GM19324 (cell line): ENCODE results near the gene DET1.
"Not testable (repeated sequence)": the region's sequence is repeated elsewhere in the genome, so short reads cannot be mapped to it uniquely, and the experiment has no call there.

Source experiments
- ATAC-seq: cut with Tn5 transposase; IDR thresholded peaks from one replicate; pipeline ENCODE4 v1.9.1; 2021; ENCODE audit warnings: mild to moderate bottlenecking, moderate library complexity; ENCODE audit not compliant: unreplicated experiment, low FRiP score

The DET1 gene

DNA sequence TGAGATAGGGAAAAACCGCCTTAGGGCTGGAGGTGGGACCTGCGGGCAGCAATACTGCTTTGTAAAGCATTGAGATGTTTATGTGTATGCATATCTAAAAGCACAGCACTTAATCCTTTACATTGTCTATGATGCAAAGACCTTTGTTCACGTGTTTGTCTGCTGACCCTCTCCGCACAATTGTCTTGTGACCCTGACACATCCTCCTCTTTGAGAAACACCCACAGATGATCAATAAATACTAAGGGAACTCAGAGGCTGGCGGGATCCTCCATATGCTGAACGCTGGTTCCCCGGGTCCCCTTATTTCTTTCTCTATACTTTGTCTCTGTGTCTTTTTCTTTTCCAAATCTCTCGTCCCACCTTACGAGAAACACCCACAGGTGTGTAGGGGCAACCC lies 5.4 kb downstream of the DET1 start:
- not testable (repeated sequence) for ATAC-seq

DNA sequence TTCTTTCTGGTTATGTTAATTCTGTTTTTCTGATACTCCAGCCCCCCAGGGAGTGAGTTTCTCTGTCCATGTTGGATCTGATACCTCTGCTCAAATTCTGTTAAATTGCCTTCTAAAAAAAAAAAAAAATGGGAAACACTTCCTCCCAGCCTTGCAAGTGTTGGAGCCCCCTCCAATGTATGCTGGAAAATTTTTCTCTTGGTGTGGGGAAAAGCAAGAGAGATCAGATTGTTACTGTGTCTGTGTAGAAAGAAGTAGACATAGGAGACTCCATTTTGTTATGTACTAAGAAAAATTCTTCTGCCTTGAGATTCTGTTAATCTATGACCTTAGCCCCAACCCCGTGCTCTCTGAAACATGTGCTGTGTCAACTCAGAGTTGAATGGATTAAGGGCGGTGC lies 6.1 kb downstream of the DET1 start:
- not testable (repeated sequence) for ATAC-seq

GRCh38 chr15:88539441-88539840 lies 7.0 kb downstream of the DET1 start:
- no peak for ATAC-seq

DNA sequence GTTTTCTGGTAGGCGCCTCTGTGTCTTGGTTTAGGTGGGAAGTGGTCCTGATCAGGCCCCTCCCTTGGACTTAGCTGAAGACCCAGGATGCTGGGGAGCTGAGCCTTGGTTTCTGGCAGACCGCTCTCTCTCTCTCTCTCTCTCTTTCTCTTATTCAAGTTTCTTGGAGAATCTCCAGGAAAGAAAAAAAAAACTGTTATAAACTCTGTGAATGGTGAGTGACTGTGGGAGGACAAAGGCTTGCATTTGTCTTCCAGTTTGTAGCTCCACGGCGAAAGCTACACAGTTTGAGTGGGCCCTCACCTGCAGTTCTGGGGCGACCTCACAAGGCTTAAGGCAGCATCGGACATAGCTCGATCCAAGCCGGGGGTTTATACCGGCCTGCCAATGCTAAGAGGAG lies 7.5 kb downstream of the DET1 start:
- no peak for ATAC-seq

GRCh38 chr15:88537591-88538317 lies 8.7 kb downstream of the DET1 start:
- no peak for ATAC-seq

GRCh38 chr15:88535607-88536313 lies 10.7 kb downstream of the DET1 start:
- ATAC-seq = no peak

- ATAC-seq = no peak
These were observed 11.4 kb downstream of the DET1 start for GRCh38 chr15:88535100-88535499.

- no peak for ATAC-seq
These were observed 13.1 kb downstream of the DET1 start for GRCh38 chr15:88533376-88533775.

DNA sequence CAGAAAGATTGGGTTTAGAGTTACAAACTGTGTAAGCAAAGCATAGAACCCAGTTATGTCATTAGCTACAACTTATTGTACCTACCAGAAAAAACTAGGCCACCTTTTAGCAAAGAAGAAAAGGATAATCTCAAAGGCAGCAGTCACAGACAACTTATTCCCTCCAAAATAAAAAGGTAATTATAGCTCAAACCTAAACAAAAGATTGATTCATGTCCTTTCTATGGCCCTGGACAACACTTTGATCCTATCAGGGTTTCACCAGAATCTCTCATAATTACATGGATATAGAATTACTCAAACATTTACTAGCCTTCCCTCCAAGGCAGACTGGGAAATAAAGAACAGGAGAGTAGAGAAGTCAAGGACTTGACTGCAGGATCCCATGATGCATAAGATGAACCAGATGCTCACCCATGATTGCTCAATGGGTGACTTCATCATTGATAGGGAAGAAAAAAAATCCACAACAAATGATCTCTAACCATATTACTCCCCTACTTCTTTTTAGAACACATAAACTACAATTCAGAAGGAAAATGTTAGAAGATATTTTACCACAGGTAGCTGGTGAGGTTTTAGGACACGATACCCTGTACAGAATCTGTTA lies 17.4 kb downstream of the DET1 start:
- ATAC-seq = no peak

DNA sequence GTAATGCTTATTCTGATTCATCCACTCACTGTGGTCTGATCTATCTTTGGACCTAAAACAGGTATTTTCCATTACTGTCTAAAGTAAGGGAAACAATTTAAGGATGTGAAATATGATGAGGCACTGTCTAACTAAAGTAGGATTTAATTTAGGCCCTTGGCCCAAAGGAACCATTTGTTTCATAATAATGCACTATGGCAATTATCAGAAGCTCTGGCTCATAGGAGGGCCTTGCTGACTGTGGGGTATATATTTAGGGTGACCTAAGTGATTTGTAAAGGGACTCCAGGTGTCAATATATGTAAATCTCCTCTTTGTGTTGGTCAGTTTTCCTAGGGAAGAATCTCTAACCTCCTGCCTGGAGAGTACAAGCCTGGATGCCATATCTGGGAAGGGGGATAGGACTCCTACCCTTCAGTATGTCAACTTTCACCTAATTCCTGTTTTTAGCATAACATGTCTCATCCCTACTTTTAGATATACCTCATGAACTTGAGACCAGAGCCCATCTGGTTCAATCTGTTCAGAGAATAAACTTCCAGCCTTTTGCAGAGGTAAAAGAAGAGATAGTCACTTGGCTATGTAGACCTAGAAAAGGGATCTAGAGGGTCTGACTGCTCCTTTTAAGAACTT lies 20.1 kb downstream of the DET1 start:
- ATAC-seq = no peak

DNA sequence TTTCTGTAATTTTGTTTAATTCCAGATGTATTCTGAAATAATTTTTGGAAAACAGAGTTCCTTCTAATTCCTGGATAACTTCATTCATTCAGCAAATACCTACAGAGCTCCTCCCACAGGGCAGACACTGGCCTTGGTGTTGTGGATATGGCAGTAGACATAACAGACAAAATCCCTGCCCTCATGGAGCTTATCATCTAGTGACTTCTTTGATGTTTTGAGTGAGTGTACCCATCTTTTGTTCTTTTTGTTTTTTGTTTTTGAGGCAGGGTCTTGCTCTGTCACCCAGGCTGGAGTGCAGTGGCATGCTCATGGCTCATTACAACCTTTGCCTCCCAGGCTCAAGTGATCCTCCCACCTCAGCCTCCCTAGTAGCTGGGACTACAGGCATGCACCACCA lies 21.1 kb downstream of the DET1 start:
- ATAC-seq = no peak

GRCh38 chr15:88524094-88524493 lies 22.4 kb downstream of the DET1 start:
- not testable (repeated sequence) for ATAC-seq

DNA sequence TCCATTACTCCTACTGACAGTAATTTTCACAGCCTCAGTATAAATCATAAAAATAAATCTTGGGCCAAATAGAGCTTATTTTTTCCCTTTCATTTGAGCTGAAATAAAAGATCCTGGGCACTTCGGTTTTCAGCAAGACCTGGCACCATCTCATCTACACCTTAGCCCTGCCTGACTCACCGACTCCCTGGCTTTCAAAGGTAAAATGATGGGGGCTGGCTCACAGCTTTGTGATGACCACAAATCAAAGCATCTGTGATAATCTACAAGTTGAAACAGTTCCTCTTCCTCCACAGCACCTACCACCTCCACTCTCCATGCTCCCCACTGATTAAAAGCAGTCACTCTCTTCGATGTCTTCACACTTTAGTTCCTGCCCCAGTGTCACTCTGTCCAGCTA lies 27.6 kb downstream of the DET1 start:
- no peak for ATAC-seq

- ATAC-seq = no peak
These were observed 33.3 kb downstream of the DET1 start for GRCh38 chr15:88513195-88513594.

DNA sequence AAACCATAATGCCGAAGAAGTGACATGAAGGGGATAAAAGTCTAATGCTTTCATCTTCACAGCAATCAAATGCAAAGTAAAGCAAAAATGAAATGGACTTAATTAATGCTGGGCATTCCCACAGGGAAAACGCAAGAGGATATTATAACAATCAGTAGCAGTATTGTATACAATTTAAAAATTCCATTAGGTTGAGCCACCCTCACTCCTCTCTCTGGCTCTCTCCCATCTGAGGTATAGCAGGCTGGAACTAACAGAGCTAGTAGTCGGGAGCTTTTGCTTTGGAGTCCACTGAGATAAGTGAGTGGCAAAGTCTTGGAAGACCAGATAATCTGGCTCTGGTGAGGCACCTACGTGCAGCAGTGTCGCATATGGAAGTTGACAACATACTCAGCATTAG lies 33.9 kb downstream of the DET1 start:
- no peak for ATAC-seq

DNA sequence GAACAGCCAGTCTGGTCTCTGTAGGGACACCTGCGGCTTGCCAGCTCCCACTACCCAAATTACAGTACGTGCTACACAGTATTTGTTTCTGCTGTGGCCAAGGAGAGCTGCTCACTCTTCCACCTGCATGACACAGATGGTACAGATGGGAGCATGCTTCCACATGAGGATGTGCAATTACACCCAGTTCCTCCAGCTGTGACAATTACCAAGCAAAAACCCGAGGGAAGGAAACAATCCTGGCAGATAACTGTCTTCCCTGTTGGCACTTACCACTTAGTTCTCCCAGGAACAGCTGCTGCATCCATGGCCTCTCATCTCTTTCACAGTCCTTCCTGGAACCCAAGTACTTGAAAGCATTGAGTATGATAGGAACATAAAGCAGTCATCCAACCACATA lies 34.4 kb downstream of the DET1 start:
- ATAC-seq = no peak

GRCh38 chr15:88511161-88511560 lies 35.3 kb downstream of the DET1 start:
- no peak for ATAC-seq

- no peak for ATAC-seq
These were observed 36.5 kb downstream of the DET1 start for GRCh38 chr15:88509964-88510363.

DNA sequence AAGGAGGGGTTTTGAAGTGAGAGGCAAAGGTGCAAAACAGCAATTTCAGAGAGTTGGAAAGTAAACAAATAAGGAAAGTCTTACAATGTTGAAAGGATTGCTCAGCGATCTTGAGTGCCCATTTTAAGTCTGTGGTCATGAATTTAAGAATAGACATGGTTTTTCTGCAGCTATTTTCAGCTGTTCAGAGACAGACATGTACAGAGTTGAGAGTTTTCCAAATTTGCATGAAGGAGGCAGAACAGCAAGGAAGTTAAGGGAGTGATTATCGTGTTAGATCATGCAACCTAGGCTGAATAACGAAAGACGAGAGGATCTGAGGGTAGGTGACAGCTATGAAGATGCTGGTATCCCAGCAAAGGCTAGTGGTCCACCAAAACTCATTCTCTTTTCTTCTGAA lies 37.2 kb downstream of the DET1 start:
- ATAC-seq = no peak

DNA sequence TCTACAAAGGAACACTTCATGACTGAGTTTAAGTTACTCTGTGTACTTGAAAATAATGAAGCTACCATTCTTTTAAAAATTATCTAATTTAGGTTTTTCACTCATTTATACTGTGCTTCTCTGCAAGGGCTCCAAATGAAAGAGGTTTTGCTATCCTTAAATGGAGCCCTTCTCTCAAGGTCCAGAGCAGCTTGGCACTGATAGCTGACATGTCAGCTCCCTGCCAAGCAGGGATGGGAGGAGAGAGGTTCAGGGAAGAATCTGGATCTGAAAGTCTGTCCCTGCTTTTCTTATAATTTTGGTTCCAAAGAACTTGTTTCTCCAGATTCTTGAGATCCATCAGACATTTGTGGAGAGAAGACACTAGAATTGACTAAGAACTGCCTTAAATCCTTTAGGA lies 39.9 kb downstream of the DET1 start:
- no peak for ATAC-seq

- no peak for ATAC-seq
These were observed 40.8 kb downstream of the DET1 start for GRCh38 chr15:88505721-88506120.
